ENCODE measurements around the gene PDSS2. TPM values are rescaled to one million over a fixed set of nuclear protein-coding genes. Genes with fewer than 3 reads are reported as not detected.
"Not testable (repeated sequence)": the region's sequence is repeated elsewhere in the genome, so short reads cannot be mapped to it uniquely, and the experiment has no call there.

The PDSS2 gene
- total RNA-seq, 1 experiment from 2014 or later: 16.3 TPM

DNA sequence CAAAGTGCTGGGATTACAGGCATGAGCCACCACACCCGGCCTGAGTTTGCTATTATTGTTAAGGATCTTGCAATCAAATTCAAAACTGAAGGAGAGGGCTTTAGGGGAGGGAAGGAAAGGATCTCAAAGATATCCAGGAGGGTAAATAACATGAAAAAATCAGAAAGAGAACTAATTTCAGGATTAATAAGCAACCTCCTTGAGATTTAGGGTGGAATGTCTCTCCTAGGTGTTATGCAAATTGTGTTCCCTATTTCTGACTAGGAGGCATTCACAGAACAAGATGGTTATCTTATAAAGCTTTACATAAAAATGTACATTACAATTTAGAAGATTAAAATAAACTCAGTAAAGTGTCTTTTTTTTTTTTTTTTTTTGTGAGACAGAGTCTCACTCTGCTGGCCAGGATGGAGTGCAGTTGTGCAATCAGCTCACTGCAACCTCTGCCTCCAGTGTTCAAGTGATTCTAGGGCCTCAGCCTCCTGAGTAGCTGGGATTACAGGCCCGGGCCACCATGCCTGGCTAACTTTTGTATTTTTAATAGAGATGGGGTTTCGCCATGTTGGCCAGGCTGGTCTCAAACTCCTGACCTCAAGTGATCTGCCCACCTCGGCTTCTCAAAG, 252.0 kb downstream of the PDSS2 start:
- no peaks in the 10 kb centered on the region for H3K4me1 ChIP-seq (ENCODE audit: low read length)
- H2AFZ ChIP-seq (ENCODE audit: low read length): no peak overlapping the region
- no peaks in the 10 kb centered on the region for H3K27me3 ChIP-seq (ENCODE audit: low read length)
- H3K27ac ChIP-seq (ENCODE audit: low read length): no peak overlapping the region
- H4K20me1 ChIP-seq (ENCODE audit: insufficient read depth, low read depth, low read length): no peaks in the 10 kb centered on the region
- H3K9me2 ChIP-seq (replicated peaks; ENCODE audit: insufficient read depth, low read length): no peaks in the 10 kb centered on the region
- DNase-seq: no peak
- H3K36me3 ChIP-seq (ENCODE audit: insufficient read depth, low read length): 0 out of 2 replicates have a peak, but pooled peaks cover 4% of the 10 kb centered on the region
- H3K4me3 ChIP-seq (ENCODE audit: low read length): no peak overlapping the region
- H3K79me2 ChIP-seq (ENCODE audit: low read length): no peaks in the 10 kb centered on the region
- H3K4me2 ChIP-seq (ENCODE audit: low read depth, low read length, poor library complexity, severe bottlenecking): no peak overlapping the region
- peaks cover 5% of the 10 kb centered on the region; the same call in 1 of the 2 replicates for H3K9me3 ChIP-seq (ENCODE audit: low read length)
- no peak overlapping the region for H3K9ac ChIP-seq (ENCODE audit: low read length)

DNA sequence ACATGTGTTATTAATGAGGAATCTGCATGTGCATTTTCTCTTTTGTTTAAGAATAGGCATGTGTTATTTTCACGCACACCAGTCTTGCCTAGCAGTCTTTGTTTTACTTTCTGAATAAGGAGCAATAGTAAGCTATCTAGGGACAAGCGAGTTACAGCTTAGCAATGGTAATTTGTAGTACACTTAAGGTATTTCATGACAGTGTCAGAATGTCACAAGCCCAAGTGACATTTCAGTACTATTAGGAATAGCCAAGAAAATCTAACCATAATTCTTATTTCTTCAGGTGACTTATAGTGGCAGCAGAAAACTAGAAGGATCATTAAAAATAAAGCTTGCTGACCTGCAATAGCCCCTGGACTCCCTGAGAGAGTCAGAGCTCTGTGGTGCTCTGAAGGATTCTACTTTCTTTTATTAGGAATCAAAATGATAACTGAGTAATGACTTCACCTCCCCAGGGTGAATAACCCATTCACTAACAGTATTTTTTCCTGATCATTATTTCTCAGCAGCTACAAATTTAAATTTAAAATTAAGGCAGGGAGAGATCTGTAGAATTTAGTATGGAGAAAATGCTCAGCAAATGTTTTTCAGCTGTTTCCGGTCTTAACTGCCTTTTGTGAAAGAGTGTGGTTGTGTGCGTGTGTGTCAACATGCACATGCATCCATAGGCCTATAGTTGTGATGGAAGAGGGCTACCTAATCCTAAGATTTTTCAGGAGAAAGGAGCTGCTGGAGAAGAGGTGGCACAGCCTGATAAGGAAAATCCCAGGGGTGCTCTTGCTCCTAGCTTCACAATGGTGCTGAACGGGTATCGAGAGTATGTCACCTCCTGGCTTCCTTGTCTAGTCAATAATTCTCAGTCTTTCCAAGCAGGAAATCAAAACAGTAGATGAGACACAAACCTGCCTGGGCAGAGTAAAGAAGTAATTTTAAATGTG, 254.0 kb downstream of the PDSS2 start:
- 0 out of 2 replicates have a peak, but pooled peaks cover 4% of the 10 kb centered on the region for H3K36me3 ChIP-seq (ENCODE audit: insufficient read depth, low read length)
- H3K79me2 ChIP-seq (ENCODE audit: low read length): no peaks in the 10 kb centered on the region
- peaks cover 5% of the 10 kb centered on the region; the same call in 1 of the 2 replicates for H3K9me3 ChIP-seq (ENCODE audit: low read length)
- DNase-seq: no peak
- H3K9me2 ChIP-seq (replicated peaks; ENCODE audit: insufficient read depth, low read length): no peaks in the 10 kb centered on the region
- H3K4me1 ChIP-seq (ENCODE audit: low read length): no peaks in the 10 kb centered on the region
- no peaks in the 10 kb centered on the region for H3K27me3 ChIP-seq (ENCODE audit: low read length)
- no peak overlapping the region for H3K4me2 ChIP-seq (ENCODE audit: low read depth, low read length, poor library complexity, severe bottlenecking)
- no peak overlapping the region for H3K27ac ChIP-seq (ENCODE audit: low read length)
- H3K4me3 ChIP-seq (ENCODE audit: low read length): no peak overlapping the region
- H3K9ac ChIP-seq (ENCODE audit: low read length): no peak overlapping the region
- no peaks in the 10 kb centered on the region for H4K20me1 ChIP-seq (ENCODE audit: insufficient read depth, low read depth, low read length)
- no peak overlapping the region for H2AFZ ChIP-seq (ENCODE audit: low read length)

DNA sequence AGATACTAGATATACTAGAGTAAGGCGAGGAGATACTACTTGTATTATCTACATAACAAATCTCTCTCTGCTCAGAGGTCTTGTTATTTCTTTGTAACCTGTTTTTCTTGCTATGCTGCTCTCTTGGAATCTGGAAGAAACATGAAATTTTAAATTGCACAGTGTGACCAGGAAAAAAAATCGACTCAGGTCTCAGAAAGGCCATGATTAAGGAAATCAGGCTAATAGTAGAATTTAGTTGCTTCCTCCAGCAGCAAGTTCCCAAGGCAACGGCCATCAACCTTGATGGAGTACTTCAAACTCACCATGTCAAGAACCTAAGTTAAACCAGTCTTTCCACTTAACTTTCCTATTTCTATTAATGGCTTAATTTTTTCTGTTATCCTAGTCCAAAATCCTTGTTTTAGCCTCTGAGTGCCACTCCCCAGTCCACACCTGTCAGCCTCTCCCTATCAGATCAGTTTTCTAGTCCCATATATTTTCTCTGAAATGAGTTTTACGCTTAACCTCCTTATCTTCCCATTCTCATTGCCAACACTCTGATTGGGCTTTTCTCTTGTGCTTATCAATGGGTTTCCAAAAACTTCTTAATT, 256.4 kb downstream of the PDSS2 start:
- Histone ChIP-seq H3K4me1 (ENCODE audit: low read length) (no peaks in the 10 kb centered on the region), H4K20me1 (ENCODE audit: insufficient read depth, low read depth, low read length) (no peaks in the 10 kb centered on the region), H3K4me2 (ENCODE audit: low read depth, low read length, poor library complexity, severe bottlenecking) (no peak overlapping the region)

DNA sequence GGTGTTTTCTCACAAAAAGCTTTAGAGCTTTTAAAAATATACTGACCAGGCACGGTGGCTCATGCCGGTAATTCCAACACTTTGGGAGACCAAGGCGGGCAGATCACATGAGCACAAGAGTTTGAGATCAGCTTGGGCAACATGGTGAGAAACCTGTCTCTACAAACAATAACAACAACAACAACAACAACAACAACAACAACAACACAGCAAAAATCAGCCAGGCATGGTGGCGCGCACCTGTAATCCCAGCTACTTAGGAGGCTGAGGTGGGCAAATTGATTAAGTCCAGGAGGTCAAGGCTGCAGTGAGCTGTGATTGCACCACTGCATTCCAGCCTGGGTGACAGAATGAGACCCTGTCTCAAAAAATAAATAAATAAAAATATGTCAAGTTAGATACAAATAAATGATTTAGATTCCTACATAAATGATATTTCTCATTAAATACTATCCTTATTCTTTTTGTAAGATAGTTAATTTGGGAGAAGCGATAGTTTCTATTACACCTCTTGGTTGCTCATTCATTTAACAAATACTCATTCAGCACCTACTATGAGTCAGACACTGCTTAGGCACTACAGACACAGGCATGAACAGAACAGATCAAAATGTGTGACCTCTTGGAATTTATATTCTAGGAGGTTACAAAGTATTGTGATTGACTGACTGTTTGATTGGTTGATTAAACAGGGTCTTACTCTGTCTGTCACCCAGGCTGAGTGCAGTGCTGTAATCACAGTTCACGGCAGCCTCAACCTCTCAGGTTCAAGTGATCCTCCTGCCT, 260.5 kb downstream of the PDSS2 start:
- no peak overlapping the region for H3K9ac ChIP-seq (ENCODE audit: low read length)
- H3K9me3 ChIP-seq (ENCODE audit: low read length): no peaks in the 10 kb centered on the region
- DNase-seq: no peak
- H3K4me1 ChIP-seq (ENCODE audit: low read length): no peaks in the 10 kb centered on the region
- no peaks in the 10 kb centered on the region for H3K36me3 ChIP-seq (ENCODE audit: insufficient read depth, low read length)
- H2AFZ ChIP-seq (ENCODE audit: low read length): no peak overlapping the region
- H3K27ac ChIP-seq (ENCODE audit: low read length): no peak overlapping the region
- H3K79me2 ChIP-seq (ENCODE audit: low read length): no peaks in the 10 kb centered on the region
- H3K27me3 ChIP-seq (ENCODE audit: low read length): no peaks in the 10 kb centered on the region
- no peaks in the 10 kb centered on the region for H4K20me1 ChIP-seq (ENCODE audit: insufficient read depth, low read depth, low read length)
- H3K9me2 ChIP-seq (replicated peaks; ENCODE audit: insufficient read depth, low read length): no peaks in the 10 kb centered on the region
- H3K4me2 ChIP-seq (ENCODE audit: low read depth, low read length, poor library complexity, severe bottlenecking): no peak overlapping the region
- no peak overlapping the region for H3K4me3 ChIP-seq (ENCODE audit: low read length)

More for the DNA sequence above, 256.4 kb downstream of the PDSS2 start:
- Histone ChIP-seq H3K36me3 (ENCODE audit: insufficient read depth, low read length) (0 out of 2 replicates have a peak, but pooled peaks cover 4% of the 10 kb centered on the region), H3K27me3 (ENCODE audit: low read length) (no peaks in the 10 kb centered on the region), H3K9me3 (ENCODE audit: low read length) (peaks cover 5% of the 10 kb centered on the region; the same call in 1 of the 2 replicates), H3K9me2 (replicated peaks; ENCODE audit: insufficient read depth, low read length) (no peaks in the 10 kb centered on the region), H3K27ac (ENCODE audit: low read length) (no peak overlapping the region), H3K79me2 (ENCODE audit: low read length) (no peaks in the 10 kb centered on the region), H3K4me3 (ENCODE audit: low read length) (no peak overlapping the region), H2AFZ (ENCODE audit: low read length) (no peak overlapping the region), H3K9ac (ENCODE audit: low read length) (no peak overlapping the region)
- no peak for DNase-seq

DNA sequence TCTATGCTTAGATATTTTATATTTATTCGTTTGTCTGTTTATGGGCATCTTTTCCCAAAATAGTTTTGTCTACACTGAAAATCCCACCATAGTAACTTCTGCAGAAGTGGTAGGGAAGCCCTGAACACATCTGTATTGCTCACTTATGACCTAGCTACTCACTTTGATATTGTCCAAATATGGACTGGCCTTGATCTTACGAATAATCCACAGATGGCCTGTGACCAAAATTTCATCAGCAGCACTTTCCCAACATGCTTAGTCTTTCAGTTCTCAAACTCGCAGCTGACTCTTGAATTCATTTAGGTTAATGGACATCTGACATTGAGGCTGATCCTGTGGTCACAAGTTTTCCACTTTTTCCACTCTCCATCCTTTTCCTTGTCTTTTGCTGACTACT, 263.2 kb downstream of the PDSS2 start:
- Histone ChIP-seq H3K4me1 (ENCODE audit: low read length) (no peaks in the 10 kb centered on the region), H3K27me3 (ENCODE audit: low read length) (no peaks in the 10 kb centered on the region), H3K4me2 (ENCODE audit: low read depth, low read length, poor library complexity, severe bottlenecking) (no peak overlapping the region), H4K20me1 (ENCODE audit: insufficient read depth, low read depth, low read length) (no peaks in the 10 kb centered on the region), H3K9me2 (replicated peaks; ENCODE audit: insufficient read depth, low read length) (no peaks in the 10 kb centered on the region), H2AFZ (ENCODE audit: low read length) (no peak overlapping the region), H3K9ac (ENCODE audit: low read length) (no peak overlapping the region), H3K4me3 (ENCODE audit: low read length) (no peak overlapping the region), H3K79me2 (ENCODE audit: low read length) (no peaks in the 10 kb centered on the region), H3K36me3 (ENCODE audit: insufficient read depth, low read length) (no peaks in the 10 kb centered on the region), H3K9me3 (ENCODE audit: low read length) (no peaks in the 10 kb centered on the region), H3K27ac (ENCODE audit: low read length) (no peak overlapping the region)
- no peak for DNase-seq

DNA sequence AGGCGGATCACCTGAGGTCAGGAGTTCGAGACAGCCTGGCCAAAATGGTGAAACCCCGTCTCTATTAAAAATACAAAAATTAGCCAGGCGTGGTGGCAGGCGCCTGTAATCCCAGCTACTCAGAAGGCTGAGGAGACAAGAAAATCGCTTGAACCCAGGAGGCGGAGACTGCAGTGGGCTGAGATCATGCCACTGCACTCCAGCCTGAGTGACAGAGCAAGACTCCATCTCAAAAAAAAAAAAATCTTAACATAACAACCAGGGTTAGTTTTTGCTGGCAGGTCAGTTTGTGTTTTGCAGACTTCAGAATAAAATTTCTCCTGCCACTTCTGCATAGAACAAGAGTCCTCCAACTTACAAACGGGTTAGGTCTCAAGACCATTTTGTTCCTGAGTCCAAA, 264.6 kb downstream of the PDSS2 start:
- not testable (repeated sequence) for H3K4me2 ChIP-seq (ENCODE audit: low read depth, low read length, poor library complexity, severe bottlenecking); H3K4me1 ChIP-seq (ENCODE audit: low read length); H3K9me3 ChIP-seq (ENCODE audit: low read length); H3K27me3 ChIP-seq (ENCODE audit: low read length); H3K4me3 ChIP-seq (ENCODE audit: low read length); H3K9ac ChIP-seq (ENCODE audit: low read length); H3K27ac ChIP-seq (ENCODE audit: low read length); H3K79me2 ChIP-seq (ENCODE audit: low read length); H3K36me3 ChIP-seq (ENCODE audit: insufficient read depth, low read length); H4K20me1 ChIP-seq (ENCODE audit: insufficient read depth, low read depth, low read length); DNase-seq; H2AFZ ChIP-seq (ENCODE audit: low read length); H3K9me2 ChIP-seq (replicated peaks; ENCODE audit: insufficient read depth, low read length)

DNA sequence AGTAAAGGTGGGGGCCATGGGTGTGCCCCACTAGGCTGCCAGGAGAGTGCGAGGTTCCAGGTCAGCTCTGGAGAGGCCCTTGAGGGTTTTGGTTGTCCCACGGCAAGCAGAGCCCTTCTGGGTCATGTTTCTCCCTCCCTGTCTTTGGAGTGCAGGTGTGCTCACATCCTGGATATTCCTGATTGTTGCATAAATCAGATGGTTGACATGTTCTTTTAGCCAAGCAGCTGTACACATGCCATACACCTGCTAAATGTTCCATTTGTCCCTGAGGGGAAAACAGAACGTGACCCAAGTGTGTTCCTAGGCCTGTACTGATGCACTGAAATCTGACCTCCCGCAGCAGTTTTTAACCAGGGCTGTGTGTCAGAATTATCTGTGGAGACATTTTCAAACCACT, 266.5 kb downstream of the PDSS2 start:
- no peak overlapping the region for H3K9ac ChIP-seq (ENCODE audit: low read length)
- no peak overlapping the region for H3K4me2 ChIP-seq (ENCODE audit: low read depth, low read length, poor library complexity, severe bottlenecking)
- DNase-seq: no peak
- H3K9me3 ChIP-seq (ENCODE audit: low read length): no peaks in the 10 kb centered on the region
- H3K79me2 ChIP-seq (ENCODE audit: low read length): no peaks in the 10 kb centered on the region
- H4K20me1 ChIP-seq (ENCODE audit: insufficient read depth, low read depth, low read length): no peaks in the 10 kb centered on the region
- no peak overlapping the region for H3K27ac ChIP-seq (ENCODE audit: low read length)
- no peak overlapping the region for H2AFZ ChIP-seq (ENCODE audit: low read length)
- no peaks in the 10 kb centered on the region for H3K27me3 ChIP-seq (ENCODE audit: low read length)
- H3K4me1 ChIP-seq (ENCODE audit: low read length): no peaks in the 10 kb centered on the region
- H3K9me2 ChIP-seq (replicated peaks; ENCODE audit: insufficient read depth, low read length): no peaks in the 10 kb centered on the region
- no peaks in the 10 kb centered on the region for H3K36me3 ChIP-seq (ENCODE audit: insufficient read depth, low read length)
- H3K4me3 ChIP-seq (ENCODE audit: low read length): no peak overlapping the region
